Colon (tissue), 2 donors: ENCODE results near the gene FBLL1.
"Not testable (repeated sequence)": the region's sequence is repeated elsewhere in the genome, so short reads cannot be mapped to it uniquely, and the experiment has no call there.

Experiments used
- FAIRE-seq: peaks from 2 replicates; lab custom pipeline; 2012; peaks lifted over from hg19 to GRCh38; lab: Jason Lieb, UNC
- donor health status: control.
- donor health status: control.

The FBLL1 gene

DNA sequence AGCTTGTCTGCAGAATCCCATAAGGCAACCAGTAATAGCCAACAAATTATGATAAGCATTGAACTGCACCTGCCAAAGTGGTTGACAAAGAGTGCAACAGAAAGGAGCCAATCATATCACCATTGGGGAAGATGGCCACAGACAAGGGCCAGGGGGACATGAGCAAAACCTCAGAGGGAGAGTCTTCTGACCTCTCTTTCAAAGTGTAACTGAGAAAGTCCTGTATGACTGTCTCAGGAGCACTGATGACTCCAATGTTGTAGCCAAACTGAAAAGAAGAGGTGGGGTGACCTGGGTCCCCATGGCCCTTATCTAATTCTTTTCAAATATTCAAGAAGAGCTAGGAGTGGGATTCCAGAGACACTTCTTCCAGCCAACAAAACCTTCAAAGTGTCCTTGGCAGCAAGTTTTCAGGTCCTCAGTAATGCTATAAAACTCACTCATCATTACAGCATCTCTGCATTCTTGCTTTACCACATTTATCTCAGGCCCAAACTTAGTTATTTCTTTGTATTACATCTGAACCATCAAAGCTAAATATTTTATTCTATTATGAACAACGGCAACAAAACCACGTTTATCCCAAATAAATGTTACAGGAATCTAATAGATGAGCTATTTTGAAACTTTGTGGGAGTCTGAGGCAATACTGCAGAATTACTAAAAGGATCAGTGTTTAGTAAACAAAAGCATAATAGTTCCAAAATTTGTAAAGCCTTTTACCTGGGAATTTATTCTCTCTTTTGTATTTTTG is 24.4 kb downstream of the FBLL1 start:
- peak; percentile 43 for FAIRE-seq

DNA sequence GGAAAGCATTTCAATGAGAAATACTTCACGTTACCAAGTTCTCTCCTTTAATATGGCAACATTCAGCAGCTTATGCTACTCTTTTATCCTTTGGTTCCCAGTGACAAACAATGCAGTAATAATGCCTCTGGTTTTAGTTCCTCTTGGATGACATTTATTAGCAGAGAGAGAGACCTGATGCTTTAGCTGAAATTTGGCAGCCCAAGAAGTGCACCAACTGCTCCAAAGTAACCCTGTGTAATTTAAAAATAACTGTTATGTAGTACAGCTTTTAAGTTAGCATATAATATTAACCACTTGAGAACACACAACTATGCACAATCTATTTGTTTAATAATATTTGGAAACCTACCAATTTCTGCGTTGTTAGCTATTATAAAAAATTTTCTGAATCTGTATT is 28.3 kb downstream of the FBLL1 start:
- FAIRE-seq = no peak

GRCh38 chr5:168562279-168562678 is 33.2 kb downstream of the FBLL1 start:
- FAIRE-seq = no peak

DNA sequence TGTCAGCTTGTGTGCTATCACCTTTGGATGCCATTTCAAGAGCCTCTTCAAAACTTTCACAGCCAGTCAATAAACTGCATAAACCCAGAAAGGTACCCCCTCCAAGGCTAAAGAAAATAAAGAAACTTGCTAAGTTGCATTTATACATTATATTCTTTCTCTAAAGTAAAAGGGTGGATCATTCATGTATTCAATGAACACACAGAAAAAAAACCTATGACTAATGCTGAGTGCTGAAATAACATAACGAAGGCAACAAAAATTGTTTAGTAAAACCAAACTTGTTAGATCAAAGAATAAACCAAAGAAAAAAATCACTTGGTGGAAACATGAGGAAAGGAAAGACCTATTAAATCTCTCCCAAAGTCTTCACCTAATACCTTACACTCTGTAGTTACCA is 34.9 kb downstream of the FBLL1 start:
- no peak for FAIRE-seq

DNA sequence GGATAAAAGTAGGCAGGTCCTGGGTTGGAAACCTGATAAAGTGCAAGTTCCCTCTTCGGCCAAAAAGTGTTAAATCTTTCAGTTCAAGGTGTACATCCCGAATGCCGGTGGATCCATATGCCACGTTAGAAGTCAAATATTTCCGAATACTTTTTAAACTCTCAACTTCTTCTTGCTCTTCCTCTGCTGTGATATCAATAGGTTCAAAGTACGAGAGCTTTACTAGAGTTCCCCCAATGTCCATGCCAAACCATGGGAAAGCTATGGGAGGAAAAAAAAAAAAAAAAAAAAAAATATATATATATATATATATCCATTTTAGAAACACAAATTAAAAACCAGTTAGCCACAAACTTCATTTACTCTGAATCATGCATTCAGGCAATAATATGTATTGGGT is 39.6 kb downstream of the FBLL1 start:
- FAIRE-seq = no peak

DNA sequence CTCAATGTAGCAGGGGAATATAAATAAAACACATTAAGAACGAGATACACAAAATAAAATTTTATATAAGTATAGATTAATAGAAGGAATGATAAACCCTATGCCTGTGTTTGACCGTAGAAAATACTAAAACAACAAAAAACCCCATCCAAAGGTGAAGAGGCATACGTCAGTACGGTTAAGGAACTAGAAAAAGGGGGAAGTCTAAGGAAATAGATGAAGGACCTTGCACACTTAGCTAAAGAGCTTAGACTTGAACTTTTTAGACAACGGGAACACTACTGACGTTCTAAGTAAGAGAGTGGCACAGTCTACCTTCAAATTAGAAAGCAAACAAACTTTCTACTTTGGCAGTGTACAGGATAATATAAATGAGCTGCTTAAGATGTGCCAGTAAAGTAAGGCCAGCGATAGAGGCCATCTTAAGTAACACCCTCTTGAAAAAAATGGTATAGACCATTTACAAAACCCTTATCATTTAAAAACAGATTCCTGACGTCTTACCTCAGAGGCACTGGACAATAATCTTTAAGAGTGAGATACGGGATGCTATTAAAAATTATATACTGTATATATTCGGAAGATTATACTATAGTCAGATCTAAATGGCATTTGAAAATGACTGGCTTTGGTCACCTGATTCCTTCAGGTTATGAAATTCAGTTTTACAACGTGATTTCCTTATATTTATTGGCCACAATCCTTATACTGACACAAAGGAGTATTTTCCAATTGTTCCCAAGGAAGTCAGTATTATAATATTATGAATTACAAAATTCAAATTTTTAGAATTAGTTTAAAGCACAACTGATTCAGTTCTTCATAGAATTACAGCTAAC is 41.6 kb downstream of the FBLL1 start:
- no peak for FAIRE-seq

- not testable (repeated sequence) for FAIRE-seq
These were observed 44.6 kb downstream of the FBLL1 start for GRCh38 chr5:168573663-168574062.

GRCh38 chr5:168574156-168574555 is 45.1 kb downstream of the FBLL1 start:
- FAIRE-seq = not testable (repeated sequence)

DNA sequence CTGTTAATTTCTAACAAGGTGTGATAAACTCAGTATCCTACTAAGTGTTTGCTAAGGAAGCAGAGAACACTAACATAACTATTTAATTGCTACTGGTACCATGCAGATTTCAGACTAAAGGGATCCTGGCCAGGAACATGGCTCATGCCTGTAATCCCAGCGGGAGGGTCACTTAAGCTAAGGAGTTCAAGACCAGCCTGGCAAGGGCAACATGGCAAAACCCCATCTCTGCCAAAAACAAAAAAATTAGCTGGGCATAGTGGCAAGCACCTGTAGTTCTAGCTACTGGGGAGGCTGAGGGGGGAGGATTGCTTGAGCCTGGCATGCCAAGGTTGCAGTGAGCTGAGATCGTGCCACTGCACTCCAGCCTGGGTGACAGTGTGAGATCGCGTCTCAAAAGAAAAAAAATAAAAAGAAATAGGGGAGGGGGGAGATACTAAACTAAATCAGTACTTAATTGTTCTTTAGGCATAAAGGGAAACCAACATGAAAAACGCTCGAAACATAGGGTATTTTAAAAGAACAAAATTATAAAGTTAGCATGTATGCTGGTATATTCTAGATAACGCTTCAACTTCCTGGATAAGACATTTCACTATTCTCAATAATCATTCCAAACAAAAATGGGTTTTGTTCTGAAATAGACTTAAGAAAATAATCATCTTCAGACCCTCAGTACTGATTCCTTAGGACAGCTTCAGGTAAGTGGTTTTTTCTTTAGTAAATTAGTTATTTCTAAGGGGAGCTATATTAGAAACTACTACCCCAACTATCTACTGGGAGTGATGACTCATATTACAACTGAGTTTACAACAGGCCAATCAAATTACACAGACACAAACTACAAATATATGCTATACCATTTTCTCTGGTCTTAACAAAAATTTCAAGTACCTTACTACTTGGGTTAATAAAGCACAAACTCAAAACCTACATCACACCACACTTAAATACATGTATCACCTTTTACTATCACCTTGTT is 46.6 kb downstream of the FBLL1 start:
- no peak for FAIRE-seq

- no peak for FAIRE-seq
These were observed 48.9 kb downstream of the FBLL1 start for GRCh38 chr5:168578006-168578405.

GRCh38 chr5:168578538-168579487 is 49.7 kb downstream of the FBLL1 start, which contains the start of gene PANK3:
Gene PANK3 (minus strand): TSS chr5:168579368. CDS start chr5:168579283, 85 bp downstream.
- FAIRE-seq = no peak

DNA sequence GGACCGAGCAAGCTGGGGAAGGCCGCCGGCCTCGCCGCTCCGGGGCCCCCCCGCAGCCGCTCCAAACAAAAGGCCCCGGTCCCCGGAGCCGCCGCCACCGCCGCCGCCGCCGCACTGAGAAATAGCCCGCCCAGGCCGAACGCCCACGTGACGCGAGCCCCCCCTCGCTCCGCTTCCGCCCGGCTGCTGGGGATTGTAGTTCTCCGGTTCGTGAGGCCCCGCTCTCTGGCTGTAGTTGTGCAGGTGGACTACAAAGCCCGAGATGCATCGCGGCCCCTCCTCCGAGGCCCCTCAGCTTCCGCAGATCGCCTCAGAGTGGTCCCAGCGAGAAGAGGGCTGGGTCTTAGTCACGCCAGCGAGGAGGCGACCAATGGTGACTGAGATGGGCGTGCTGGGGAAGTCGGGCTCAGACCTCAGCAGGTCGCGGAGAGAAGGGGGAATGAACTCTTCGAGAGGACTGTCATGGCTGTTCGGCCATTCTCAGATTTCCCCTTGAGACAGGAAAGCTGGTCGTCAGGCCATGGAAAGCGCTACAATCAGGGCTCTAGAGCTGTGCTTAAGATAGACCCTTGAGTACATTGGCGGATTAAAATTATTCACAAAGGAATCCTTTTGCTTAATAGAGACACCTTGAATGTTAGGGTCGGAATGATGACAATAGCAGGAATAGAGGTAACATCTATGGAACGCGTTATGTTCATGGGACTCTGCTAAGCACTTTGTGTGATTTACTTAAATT is 50.6 kb downstream of the FBLL1 start:
- FAIRE-seq = peak; percentile 53

DNA sequence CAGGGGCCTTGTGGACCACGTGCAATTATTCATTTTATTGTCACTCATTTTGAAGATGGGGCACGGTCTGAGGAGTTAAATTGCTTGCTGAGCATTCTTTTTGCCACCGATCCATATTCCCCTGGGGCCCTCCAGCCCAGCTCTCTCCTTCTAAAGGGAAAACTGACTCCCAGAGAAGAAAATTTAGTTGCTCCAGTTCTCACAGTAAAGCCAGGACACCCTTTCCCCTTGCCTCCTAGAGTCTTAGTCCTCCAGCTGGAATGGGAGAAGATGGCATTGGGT is 51.1 kb downstream of the FBLL1 start:
- FAIRE-seq = no peak
